Uterus (tissue), 2 donors: Measurements from ENCODE around the gene CCNL2.

Source experiments
- POLR2A ChIP-seq, 2 donors: fragments of 450-650 bp; IDR thresholded peaks; one replicate each; pipeline ENCODE4 v1.6.1; 2016; ENCODE audit warnings: antibody characterized with exemption in 2 of 2, mild to moderate bottlenecking in 1 of 2, moderate library complexity in 1 of 2
- TF ChIP-seq, protein P1 (sequence below), 4 experiments: fragments of 200-600 bp in 2 of 4; fragments of 450-650 bp in 2 of 4; sonication (generic) in 2 of 4; IDR thresholded peaks; one replicate each; pipeline ENCODE4 v1.5.1; 2016 to 2019; ENCODE audit warnings: antibody characterized with exemption in 4 of 4, mild to moderate bottlenecking in 2 of 4, moderate library complexity in 1 of 4

DNA sequence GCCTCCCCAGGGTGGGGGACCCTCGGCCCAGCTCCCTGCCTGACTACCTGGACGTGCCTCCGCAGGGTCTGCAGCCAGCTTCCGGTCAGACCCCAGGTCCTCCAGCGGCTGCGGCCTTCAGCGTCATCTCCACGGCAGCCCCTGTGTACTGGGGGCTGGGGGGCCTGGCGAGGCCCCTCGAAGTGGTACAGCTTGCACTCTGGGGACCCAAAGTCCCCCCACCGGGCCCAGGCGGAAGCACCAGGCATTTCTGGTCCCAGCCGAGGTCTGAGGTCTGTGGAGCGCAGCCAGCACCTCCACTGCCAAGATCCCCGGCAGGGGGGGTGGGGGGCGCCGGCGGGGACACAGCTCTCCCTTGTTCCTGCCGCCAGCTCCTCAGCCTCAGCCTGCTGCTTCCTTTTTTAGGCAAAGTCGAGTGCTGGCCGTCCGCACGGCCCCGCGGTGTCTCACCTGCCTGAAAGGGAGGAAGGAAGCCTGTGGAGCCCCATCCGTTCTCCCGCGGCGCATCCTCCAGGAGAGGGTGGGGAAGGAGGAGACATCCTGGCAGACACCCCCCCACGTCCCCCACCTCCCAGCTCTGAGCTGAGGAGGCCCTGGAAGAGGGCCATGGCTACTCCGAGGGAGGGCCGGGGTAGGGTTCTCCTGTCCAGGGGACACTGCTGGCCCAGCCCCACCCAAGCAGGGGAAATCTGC lies 35.1 kb upstream of the CCNL2 start:
- TF ChIP-seq, protein P1, sequence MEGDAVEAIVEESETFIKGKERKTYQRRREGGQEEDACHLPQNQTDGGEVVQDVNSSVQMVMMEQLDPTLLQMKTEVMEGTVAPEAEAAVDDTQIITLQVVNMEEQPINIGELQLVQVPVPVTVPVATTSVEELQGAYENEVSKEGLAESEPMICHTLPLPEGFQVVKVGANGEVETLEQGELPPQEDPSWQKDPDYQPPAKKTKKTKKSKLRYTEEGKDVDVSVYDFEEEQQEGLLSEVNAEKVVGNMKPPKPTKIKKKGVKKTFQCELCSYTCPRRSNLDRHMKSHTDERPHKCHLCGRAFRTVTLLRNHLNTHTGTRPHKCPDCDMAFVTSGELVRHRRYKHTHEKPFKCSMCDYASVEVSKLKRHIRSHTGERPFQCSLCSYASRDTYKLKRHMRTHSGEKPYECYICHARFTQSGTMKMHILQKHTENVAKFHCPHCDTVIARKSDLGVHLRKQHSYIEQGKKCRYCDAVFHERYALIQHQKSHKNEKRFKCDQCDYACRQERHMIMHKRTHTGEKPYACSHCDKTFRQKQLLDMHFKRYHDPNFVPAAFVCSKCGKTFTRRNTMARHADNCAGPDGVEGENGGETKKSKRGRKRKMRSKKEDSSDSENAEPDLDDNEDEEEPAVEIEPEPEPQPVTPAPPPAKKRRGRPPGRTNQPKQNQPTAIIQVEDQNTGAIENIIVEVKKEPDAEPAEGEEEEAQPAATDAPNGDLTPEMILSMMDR (IDR thresholded peaks at IDR 0.05): peak in 1 of 4 experiments; percentile 18
- TF ChIP-seq POLR2A (IDR thresholded peaks at IDR 0.05): no peak
